ENCODE data around the gene STAC. TPM values are rescaled to one million over a fixed set of nuclear protein-coding genes. Genes with fewer than 3 reads are reported as not detected.

The STAC gene
- total and polyA plus RNA-seq, 2 experiments from 2014 or later: 12.2 to 24.9 TPM

- TF ChIP-seq CTCF (IDR thresholded peaks at IDR 0.05; ENCODE audit: low read depth, low read length): no peak
- Histone ChIP-seq H3K27ac (no peak overlapping the region), H3K27me3 (no peaks in the 10 kb centered on the region), H3K36me3 (no peaks in the 10 kb centered on the region), H3K4me1 (ENCODE audit: low read depth) (peaks cover 12% of the 10 kb centered on the region), H3K4me3 (no peak overlapping the region), H3K9me3 (ENCODE audit: low read depth) (no peaks in the 10 kb centered on the region)
- DNase-seq (ENCODE audit: low read depth in 1 of 2, low spot score in 1 of 2): peak in 1 of 2 donors; percentile 26
Measured at GRCh38 chr3:36477655-36478054, 97.4 kb downstream of the STAC start.

- DNase-seq (ENCODE audit: low read depth in 1 of 2, low spot score in 1 of 2): no peak
- Histone ChIP-seq H3K9me3 (ENCODE audit: low read depth) (no peaks in the 10 kb centered on the region), H3K4me1 (ENCODE audit: low read depth) (peaks cover 2% of the 10 kb centered on the region), H3K4me3 (no peak overlapping the region), H3K36me3 (no peaks in the 10 kb centered on the region), H3K27me3 (no peaks in the 10 kb centered on the region), H3K27ac (no peak overlapping the region)
- no peak for TF ChIP-seq CTCF (IDR thresholded peaks at IDR 0.05; ENCODE audit: low read depth, low read length)
Measured at GRCh38 chr3:36480911-36481648, 100.8 kb downstream of the STAC start.

DNA sequence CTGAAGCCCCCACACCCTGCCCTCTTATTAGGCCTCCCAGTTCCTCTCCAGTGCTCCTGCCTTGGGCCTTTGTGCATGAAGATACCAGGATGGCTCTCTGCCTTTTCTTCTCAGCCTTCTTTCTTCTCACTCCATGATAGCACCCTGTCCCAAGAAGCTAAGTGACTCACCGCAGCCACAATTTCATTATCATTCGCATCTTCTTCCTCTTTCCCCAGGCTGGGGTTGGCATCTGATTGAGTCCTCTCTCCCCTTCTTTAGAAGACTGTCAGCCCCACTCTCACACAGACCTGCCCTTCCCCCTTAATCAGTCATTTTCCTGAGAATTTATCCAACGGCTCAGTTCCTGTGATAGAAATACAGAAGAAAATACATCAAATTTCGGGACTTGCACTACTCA lies 102.0 kb downstream of the STAC start:
- no peak overlapping the region for H3K27ac ChIP-seq
- DNase-seq (ENCODE audit: low read depth in 1 of 2, low spot score in 1 of 2): no peak
- H3K4me3 ChIP-seq: no peak overlapping the region
- no peak for TF ChIP-seq CTCF (IDR thresholded peaks at IDR 0.05; ENCODE audit: low read depth, low read length)
- no peaks in the 10 kb centered on the region for H3K9me3 ChIP-seq (ENCODE audit: low read depth)
- no peaks in the 10 kb centered on the region for H3K36me3 ChIP-seq
- no peaks in the 10 kb centered on the region for H3K27me3 ChIP-seq
- H3K4me1 ChIP-seq (ENCODE audit: low read depth): no peaks in the 10 kb centered on the region

DNA sequence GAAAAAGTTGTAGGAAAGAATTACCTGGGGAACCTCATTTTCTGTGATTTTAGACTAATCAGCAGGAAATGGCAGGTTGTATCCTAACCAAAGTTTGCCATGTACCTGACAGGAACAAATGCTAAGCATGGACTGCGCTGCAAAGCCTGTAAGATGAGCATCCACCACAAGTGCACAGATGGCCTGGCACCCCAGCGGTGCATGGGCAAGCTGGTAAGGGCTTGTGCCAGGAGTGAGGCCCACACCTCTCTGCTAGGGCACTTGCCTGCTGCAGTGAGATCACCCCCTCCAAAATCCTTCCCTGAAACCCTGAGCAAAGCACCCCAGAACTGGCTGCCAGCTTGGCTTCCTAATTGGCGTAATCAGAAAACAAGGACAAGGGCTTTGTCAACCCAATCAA lies 102.6 kb downstream of the STAC start:
- Histone ChIP-seq H3K27me3 (no peaks in the 10 kb centered on the region), H3K4me3 (no peak overlapping the region), H3K36me3 (no peaks in the 10 kb centered on the region), H3K4me1 (ENCODE audit: low read depth) (no peaks in the 10 kb centered on the region), H3K27ac (no peak overlapping the region), H3K9me3 (ENCODE audit: low read depth) (no peaks in the 10 kb centered on the region)
- no peak for TF ChIP-seq CTCF (IDR thresholded peaks at IDR 0.05; ENCODE audit: low read depth, low read length)
- no peak for DNase-seq (ENCODE audit: low read depth in 1 of 2, low spot score in 1 of 2)

DNA sequence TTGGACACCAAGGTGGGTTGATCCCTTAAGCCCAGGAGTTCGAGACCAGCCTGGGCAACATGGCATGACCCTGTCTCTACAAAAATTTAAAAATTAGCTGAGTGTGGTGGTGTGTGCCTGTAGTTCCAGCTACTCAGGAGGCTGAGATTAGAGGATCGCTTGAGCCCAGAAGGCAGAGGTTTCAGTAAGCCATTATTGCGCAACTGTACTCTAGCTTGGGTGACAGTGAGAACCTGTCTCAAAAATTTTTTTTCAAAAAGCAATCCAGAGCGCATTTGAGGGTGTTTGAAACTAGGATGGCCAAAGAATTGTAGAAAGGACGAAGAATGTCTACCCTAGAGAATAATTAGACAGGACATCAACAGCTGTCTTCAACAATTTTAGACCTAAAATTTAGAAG lies 103.4 kb downstream of the STAC start:
- Histone ChIP-seq H3K9me3 (ENCODE audit: low read depth) (no peaks in the 10 kb centered on the region), H3K27me3 (no peaks in the 10 kb centered on the region), H3K4me1 (ENCODE audit: low read depth) (no peaks in the 10 kb centered on the region), H3K36me3 (no peaks in the 10 kb centered on the region), H3K27ac (no peak overlapping the region), H3K4me3 (no peak overlapping the region)
- no peak for TF ChIP-seq CTCF (IDR thresholded peaks at IDR 0.05; ENCODE audit: low read depth, low read length)
- no peak for DNase-seq (ENCODE audit: low read depth in 1 of 2, low spot score in 1 of 2)

Measured in cardiac muscle cell (in vitro differentiated cells and primary cell).